Esophagus (tissue), 2 donors: ENCODE measurements around the gene COMMD10. TPM values are rescaled to one million over a fixed set of nuclear protein-coding genes. Genes with fewer than 3 reads are reported as not detected.

Experiments
- H3K27ac ChIP-seq, 2 donors: one replicate each; pipeline ENCODE4 v1.5.1; 2013; ENCODE audit warnings: low read depth in 2 of 2, mild to moderate bottlenecking in 2 of 2, inconsistent platforms in 1 of 2, low read length in 1 of 2, moderate library complexity in 1 of 2
- H3K27me3 ChIP-seq, 2 donors: one replicate each; pipeline ENCODE4 v1.6.1; 2013; ENCODE audit warnings: low read length in 2 of 2, control low read depth in 1 of 2, mild to moderate bottlenecking in 1 of 2; ENCODE audit not compliant: insufficient read depth in 2 of 2, control insufficient read depth in 1 of 2
- H3K36me3 ChIP-seq, 2 donors: one replicate each; pipeline ENCODE4 v1.6.1; 2013; ENCODE audit warnings: low read length in 1 of 2; ENCODE audit not compliant: control insufficient read depth in 2 of 2, insufficient read depth in 2 of 2
- H3K4me1 ChIP-seq, 2 donors: one replicate each; pipeline ENCODE4 v1.6.1; 2013; ENCODE audit warnings: low read length in 1 of 2; ENCODE audit not compliant: control insufficient read depth in 2 of 2, insufficient read depth in 2 of 2
- H3K4me3 ChIP-seq, 2 donors: one replicate each; pipeline ENCODE4 v1.5.1; 2013; ENCODE audit warnings: low read length in 2 of 2, mild to moderate bottlenecking in 2 of 2, low read depth in 1 of 2, moderate library complexity in 1 of 2
- H3K9me3 ChIP-seq, 2 donors: one replicate each; pipeline ENCODE4 v1.6.1; 2013; ENCODE audit warnings: mild to moderate bottlenecking in 2 of 2, low read depth in 1 of 2, low read length in 1 of 2, moderate library complexity in 1 of 2; ENCODE audit not compliant: control insufficient read depth in 2 of 2, insufficient read depth in 1 of 2
- WGBS, 2 donors: extraction: QIAGEN DNeasy Blood & Tissue Kit; methylation state at CpG; one replicate each; pipeline ENCODE4 v1.1.7; 2013; 5-methylcytosine and 5-hydroxymethylcytosine counted together
- polyA plus RNA-seq, 2 donors: library from polyadenylated mRNA; stranded (reverse); fragments of 200-250 nt; gene quantifications; one replicate each; pipeline ENCODE4 v1.2.3, GENCODE V29; 2013
- donor health status: healthy with polysubstance abuse.
- donor health status: Bipolar disorder and iron deficiency.

Gene COMMD10
- polyA plus RNA-seq, 2 donors = 13.2 to 19.8 TPM

DNA sequence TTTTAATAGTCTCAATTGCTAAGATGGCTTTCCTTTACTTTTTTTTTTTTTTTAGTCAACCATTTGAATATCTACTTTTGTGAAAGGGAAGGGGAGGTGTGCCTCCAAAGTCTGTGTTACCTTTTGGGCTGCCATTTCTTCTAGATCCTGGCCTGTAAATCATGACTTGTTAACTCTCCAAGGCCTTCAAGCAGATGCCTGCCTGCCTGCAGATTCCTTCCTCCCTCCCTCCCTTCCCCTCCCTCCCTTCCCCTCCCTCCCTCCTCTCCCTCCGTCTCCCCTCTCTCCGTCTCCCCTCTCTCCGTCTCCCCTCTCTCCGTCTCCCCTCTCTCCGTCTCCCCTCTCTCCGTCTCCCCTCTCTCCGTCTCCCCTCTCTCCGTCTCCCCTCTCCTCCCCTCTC is 73.1 kb downstream of the COMMD10 start:
- WGBS, 2 donors = 68 to 80% methylated on average over 4 to 6 of the region's 8 CpGs
- no peaks in the 10 kb centered on the region for H3K36me3 ChIP-seq
- H3K4me3 ChIP-seq = no peak overlapping the region
- no peaks in the 10 kb centered on the region for H3K4me1 ChIP-seq
- no peaks in the 10 kb centered on the region for H3K27me3 ChIP-seq
- no peak overlapping the region for H3K27ac ChIP-seq
- no peaks in the 10 kb centered on the region for H3K9me3 ChIP-seq

DNA sequence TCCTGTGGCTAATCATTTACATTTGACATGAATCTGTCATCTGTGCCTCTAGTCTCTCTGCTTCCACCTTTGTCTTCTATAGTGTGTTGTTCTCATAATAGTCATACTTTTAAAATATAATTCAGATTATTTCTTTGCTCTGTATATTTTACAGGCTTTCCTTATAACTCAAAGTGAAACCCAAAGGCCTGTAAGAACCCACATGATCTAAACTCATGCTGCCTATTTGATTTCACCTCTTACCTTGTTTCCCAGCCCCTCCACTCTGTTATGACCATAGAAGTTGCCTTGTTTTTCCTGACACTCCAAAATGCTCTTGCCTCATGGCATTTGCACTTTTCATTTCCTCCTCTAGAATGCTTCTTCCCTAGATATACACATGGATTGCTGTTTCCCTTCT is 74.2 kb downstream of the COMMD10 start:
- Histone ChIP-seq H3K9me3 (no peaks in the 10 kb centered on the region), H3K27ac (no peak overlapping the region), H3K36me3 (no peaks in the 10 kb centered on the region), H3K4me3 (no peak overlapping the region), H3K27me3 (no peaks in the 10 kb centered on the region), H3K4me1 (no peaks in the 10 kb centered on the region)

DNA sequence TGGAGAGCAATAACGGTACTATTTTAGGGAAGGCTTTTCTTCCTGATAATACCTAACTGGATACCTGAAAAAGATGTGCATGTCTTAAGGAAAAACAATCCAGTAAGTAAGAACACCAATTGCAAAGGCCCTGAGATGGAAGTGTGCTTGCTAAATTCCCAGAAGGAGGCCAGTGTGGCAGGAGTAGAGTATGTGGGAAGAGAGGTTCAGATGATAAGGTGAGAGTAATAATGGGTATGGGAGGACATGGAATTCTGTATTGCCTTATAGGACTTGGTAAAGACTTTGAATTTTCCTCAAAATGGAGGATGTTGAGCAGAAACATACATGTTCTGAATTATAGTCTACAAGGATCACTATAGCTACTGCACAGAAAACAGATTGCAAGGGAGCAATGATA is 89.3 kb downstream of the COMMD10 start:
- no peak overlapping the region for H3K27ac ChIP-seq
- 96 to 97% methylated on average over 1 of the region's 1 CpG for WGBS, 2 donors

GRCh38 chr5:116176121-116176520 is 91.3 kb downstream of the COMMD10 start:
- Histone ChIP-seq H3K27me3 (no peaks in the 10 kb centered on the region), H3K4me3 (no peak overlapping the region), H3K9me3 (no peaks in the 10 kb centered on the region), H3K27ac (no peak overlapping the region), H3K36me3 (no peaks in the 10 kb centered on the region), H3K4me1 (no peaks in the 10 kb centered on the region)
- 68 to 74% methylated on average over 6 of the region's 6 CpGs for WGBS, 2 donors

More for the DNA sequence above, 89.3 kb downstream of the COMMD10 start:
- no peaks in the 10 kb centered on the region for H3K9me3 ChIP-seq
- no peaks in the 10 kb centered on the region for H3K27me3 ChIP-seq
- H3K4me3 ChIP-seq = no peak overlapping the region
- H3K36me3 ChIP-seq = no peaks in the 10 kb centered on the region
- no peaks in the 10 kb centered on the region for H3K4me1 ChIP-seq

- no peaks in the 10 kb centered on the region for H3K36me3 ChIP-seq
- no peaks in the 10 kb centered on the region for H3K9me3 ChIP-seq
- H3K4me1 ChIP-seq = no peaks in the 10 kb centered on the region
- no peak overlapping the region for H3K27ac ChIP-seq
- 81 to 90% methylated on average over 4 of the region's 4 CpGs for WGBS, 2 donors
- no peak overlapping the region for H3K4me3 ChIP-seq
- H3K27me3 ChIP-seq = no peaks in the 10 kb centered on the region
Measured at GRCh38 chr5:116178925-116179324, 94.1 kb downstream of the COMMD10 start.

- no peaks in the 10 kb centered on the region for H3K9me3 ChIP-seq
- no peak overlapping the region for H3K27ac ChIP-seq
- H3K27me3 ChIP-seq = no peaks in the 10 kb centered on the region
- 92 to 94% methylated on average over 2 of the region's 2 CpGs for WGBS, 2 donors
- H3K4me1 ChIP-seq = no peaks in the 10 kb centered on the region
- H3K36me3 ChIP-seq = no peaks in the 10 kb centered on the region
- no peak overlapping the region for H3K4me3 ChIP-seq
Measured at GRCh38 chr5:116209166-116209565, 124.3 kb downstream of the COMMD10 start.

- Histone ChIP-seq H3K4me1 (no peaks in the 10 kb centered on the region), H3K9me3 (no peaks in the 10 kb centered on the region), H3K27me3 (no peaks in the 10 kb centered on the region), H3K4me3 (no peak overlapping the region), H3K36me3 (no peaks in the 10 kb centered on the region), H3K27ac (no peak overlapping the region)
Measured at GRCh38 chr5:116212225-116212624, 127.4 kb downstream of the COMMD10 start.

GRCh38 chr5:116216246-116216645 is 131.4 kb downstream of the COMMD10 start:
- no peaks in the 10 kb centered on the region for H3K36me3 ChIP-seq
- 94 to 96% methylated on average over 5 of the region's 5 CpGs for WGBS, 2 donors

DNA sequence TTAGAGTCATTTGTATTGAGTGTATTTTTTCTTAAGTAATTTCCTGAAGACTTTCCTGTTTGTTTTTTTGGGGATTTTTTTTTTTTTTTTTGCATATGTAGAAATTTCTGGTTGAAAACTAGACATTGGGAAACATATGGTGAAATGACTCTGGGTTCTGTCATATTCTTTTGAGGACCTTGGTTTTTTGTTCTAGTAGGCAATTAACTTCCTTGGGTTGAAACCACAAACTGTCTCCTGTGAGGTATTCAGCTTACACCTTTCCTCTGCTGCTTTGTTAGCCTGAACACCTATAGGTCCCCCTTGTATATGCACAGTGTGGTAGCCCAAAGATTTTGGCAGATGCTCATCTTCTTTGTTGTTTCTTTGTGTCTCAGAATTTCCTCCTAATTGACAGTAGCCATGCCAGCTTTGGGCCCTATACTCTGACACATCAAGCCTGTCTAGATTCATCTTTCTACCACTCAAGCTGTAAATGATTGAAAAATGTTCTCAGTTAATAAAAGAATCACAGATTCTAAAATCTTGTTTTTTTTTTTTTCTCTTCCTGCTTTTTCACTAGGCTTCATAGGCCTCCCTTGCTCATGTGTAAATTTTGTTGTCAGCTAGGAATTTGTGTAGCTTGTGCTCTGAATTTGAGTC is 140.6 kb downstream of the COMMD10 start:
- Histone ChIP-seq H3K9me3 (peaks cover 0 to 2% of the 10 kb centered on the region in 2 donors), H3K4me1 (no peaks in the 10 kb centered on the region), H3K36me3 (no peaks in the 10 kb centered on the region), H3K4me3 (no peak overlapping the region), H3K27me3 (no peaks in the 10 kb centered on the region), H3K27ac (no peak overlapping the region)

More at GRCh38 chr5:116216246-116216645, 131.4 kb downstream of the COMMD10 start:
- Histone ChIP-seq H3K9me3 (no peaks in the 10 kb centered on the region), H3K4me3 (no peak overlapping the region), H3K4me1 (no peaks in the 10 kb centered on the region), H3K27ac (no peak overlapping the region), H3K27me3 (no peaks in the 10 kb centered on the region)

DNA sequence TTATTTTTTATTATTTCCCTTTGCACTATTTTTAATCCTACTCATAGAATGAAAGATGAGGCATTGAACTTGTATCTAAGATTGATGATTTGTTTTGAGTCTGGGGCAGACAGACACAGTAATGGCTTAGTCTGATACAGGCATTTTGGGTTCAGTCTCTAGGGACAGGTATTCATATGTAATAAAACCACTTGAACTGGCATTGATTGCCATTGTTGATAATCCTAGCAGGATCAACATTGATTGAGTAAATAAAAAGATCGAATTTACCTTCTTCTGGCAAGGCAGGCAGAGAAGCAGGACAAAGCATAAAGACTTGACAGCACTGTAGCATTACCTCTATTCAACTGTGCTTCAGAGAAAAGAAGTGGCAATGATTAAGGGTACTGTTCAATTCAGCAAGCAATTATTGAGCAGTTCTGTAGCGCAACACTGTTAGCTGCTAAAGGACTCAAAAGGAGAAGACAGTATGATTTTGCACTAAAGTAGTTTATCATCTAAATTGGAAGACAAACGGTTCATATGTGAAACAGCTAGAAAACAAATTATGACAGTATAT is 144.4 kb downstream of the COMMD10 start:
- no peaks in the 10 kb centered on the region for H3K36me3 ChIP-seq

More for the DNA sequence above, 144.4 kb downstream of the COMMD10 start:
- no peak overlapping the region for H3K4me3 ChIP-seq
- H3K27ac ChIP-seq = no peak overlapping the region
- no peaks in the 10 kb centered on the region for H3K27me3 ChIP-seq
- H3K9me3 ChIP-seq = peaks cover 0 to 2% of the 10 kb centered on the region in 2 donors
- WGBS, 2 donors = 45 to 64% methylated on average over 3 of the region's 3 CpGs
- H3K4me1 ChIP-seq = no peaks in the 10 kb centered on the region
